Measurements from ENCODE around the gene HPDL.
A peak's percentile ranks its signal among the peaks of the same experiment; 100 is the strongest.

Gene HPDL

GRCh38 chr1:45321444-45321843, 5.3 kb upstream of the HPDL start (continued):
- TF ChIP-seq, protein P1, sequence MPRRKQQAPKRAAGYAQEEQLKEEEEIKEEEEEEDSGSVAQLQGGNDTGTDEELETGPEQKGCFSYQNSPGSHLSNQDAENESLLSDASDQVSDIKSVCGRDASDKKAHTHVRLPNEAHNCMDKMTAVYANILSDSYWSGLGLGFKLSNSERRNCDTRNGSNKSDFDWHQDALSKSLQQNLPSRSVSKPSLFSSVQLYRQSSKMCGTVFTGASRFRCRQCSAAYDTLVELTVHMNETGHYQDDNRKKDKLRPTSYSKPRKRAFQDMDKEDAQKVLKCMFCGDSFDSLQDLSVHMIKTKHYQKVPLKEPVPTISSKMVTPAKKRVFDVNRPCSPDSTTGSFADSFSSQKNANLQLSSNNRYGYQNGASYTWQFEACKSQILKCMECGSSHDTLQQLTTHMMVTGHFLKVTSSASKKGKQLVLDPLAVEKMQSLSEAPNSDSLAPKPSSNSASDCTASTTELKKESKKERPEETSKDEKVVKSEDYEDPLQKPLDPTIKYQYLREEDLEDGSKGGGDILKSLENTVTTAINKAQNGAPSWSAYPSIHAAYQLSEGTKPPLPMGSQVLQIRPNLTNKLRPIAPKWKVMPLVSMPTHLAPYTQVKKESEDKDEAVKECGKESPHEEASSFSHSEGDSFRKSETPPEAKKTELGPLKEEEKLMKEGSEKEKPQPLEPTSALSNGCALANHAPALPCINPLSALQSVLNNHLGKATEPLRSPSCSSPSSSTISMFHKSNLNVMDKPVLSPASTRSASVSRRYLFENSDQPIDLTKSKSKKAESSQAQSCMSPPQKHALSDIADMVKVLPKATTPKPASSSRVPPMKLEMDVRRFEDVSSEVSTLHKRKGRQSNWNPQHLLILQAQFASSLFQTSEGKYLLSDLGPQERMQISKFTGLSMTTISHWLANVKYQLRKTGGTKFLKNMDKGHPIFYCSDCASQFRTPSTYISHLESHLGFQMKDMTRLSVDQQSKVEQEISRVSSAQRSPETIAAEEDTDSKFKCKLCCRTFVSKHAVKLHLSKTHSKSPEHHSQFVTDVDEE (CRISPR knock-in tag; IDR thresholded peaks at IDR 0.05) = no peak

DNA sequence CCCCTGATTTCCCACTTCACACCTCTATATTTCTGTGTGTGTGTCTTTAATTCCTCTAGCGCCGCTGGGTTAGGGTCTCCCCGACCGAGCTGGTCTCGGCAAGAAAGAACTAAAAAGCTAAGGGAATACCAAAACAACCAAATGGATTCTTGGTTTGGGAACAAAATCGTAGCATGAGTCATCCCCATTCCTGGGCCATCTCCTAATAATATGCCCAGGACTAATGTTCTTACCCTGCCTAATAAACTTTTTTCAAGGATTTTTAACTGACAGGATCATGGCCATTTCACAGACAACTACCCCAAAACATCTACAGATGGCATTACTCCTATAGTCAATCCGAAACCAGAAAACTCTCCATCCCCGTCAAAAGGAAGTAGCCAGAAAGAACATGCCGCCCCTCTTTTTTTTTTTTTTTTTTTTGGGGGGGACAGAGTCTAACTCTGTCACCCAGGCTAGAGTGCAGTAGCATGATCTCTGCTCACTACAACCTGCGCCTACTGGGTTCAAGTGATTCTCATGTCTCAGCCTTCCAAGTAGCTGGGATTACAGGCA, 4.1 kb upstream of the HPDL start:
- no peak for ATAC-seq
- no peak for TF ChIP-seq PPARA (CRISPR knock-in tag; IDR thresholded peaks at IDR 0.05; ENCODE audit: borderline replicate concordance)
- no peak for TF ChIP-seq ZNF70 (CRISPR knock-in tag; IDR thresholded peaks at IDR 0.05)
- no peak for TF ChIP-seq ISL1 (CRISPR knock-in tag; IDR thresholded peaks at IDR 0.05)
- no peak for TF ChIP-seq ZNF8 (CRISPR knock-in tag; IDR thresholded peaks at IDR 0.05)
- TF ChIP-seq ZC3H10 (CRISPR knock-in tag; IDR thresholded peaks at IDR 0.05) = no peak

- TF ChIP-seq BACH2 (CRISPR knock-in tag; IDR thresholded peaks at IDR 0.05; ENCODE audit: borderline replicate concordance) = no peak
- no peak for TF ChIP-seq GLIS3 (CRISPR knock-in tag; IDR thresholded peaks at IDR 0.05)
- TF ChIP-seq, protein P2, sequence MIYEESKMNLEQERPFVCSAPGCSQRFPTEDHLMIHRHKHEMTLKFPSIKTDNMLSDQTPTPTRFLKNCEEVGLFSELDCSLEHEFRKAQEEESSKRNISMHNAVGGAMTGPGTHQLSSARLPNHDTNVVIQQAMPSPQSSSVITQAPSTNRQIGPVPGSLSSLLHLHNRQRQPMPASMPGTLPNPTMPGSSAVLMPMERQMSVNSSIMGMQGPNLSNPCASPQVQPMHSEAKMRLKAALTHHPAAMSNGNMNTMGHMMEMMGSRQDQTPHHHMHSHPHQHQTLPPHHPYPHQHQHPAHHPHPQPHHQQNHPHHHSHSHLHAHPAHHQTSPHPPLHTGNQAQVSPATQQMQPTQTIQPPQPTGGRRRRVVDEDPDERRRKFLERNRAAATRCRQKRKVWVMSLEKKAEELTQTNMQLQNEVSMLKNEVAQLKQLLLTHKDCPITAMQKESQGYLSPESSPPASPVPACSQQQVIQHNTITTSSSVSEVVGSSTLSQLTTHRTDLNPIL (CRISPR knock-in tag; IDR thresholded peaks at IDR 0.05; ENCODE audit: low read depth) = no peak
- TF ChIP-seq ZFP3 (CRISPR knock-in tag; IDR thresholded peaks at IDR 0.05) = no peak
- TF ChIP-seq TOX (CRISPR knock-in tag; IDR thresholded peaks at IDR 0.05; ENCODE audit: borderline replicate concordance) = no peak
- no peak for TF ChIP-seq TCF4 (CRISPR knock-in tag; IDR thresholded peaks at IDR 0.05; ENCODE audit: borderline replicate concordance)
- no peak for TF ChIP-seq PPARA (CRISPR knock-in tag; IDR thresholded peaks at IDR 0.05; ENCODE audit: borderline replicate concordance)
- no peak for TF ChIP-seq RARB (CRISPR knock-in tag; IDR thresholded peaks at IDR 0.05)
- TF ChIP-seq SNAI2 (CRISPR knock-in tag; IDR thresholded peaks at IDR 0.05) = no peak
- TF ChIP-seq ZFP30 (CRISPR knock-in tag; IDR thresholded peaks at IDR 0.05) = no peak
- no peak for TF ChIP-seq ZC3H10 (CRISPR knock-in tag; IDR thresholded peaks at IDR 0.05)
- TF ChIP-seq ZNF70 (CRISPR knock-in tag; IDR thresholded peaks at IDR 0.05) = no peak
- ATAC-seq = peak; percentile 7; the same call in 1 of the 3 replicates
These were observed 716 bp upstream of the HPDL start for GRCh38 chr1:45325851-45326506.

DNA sequence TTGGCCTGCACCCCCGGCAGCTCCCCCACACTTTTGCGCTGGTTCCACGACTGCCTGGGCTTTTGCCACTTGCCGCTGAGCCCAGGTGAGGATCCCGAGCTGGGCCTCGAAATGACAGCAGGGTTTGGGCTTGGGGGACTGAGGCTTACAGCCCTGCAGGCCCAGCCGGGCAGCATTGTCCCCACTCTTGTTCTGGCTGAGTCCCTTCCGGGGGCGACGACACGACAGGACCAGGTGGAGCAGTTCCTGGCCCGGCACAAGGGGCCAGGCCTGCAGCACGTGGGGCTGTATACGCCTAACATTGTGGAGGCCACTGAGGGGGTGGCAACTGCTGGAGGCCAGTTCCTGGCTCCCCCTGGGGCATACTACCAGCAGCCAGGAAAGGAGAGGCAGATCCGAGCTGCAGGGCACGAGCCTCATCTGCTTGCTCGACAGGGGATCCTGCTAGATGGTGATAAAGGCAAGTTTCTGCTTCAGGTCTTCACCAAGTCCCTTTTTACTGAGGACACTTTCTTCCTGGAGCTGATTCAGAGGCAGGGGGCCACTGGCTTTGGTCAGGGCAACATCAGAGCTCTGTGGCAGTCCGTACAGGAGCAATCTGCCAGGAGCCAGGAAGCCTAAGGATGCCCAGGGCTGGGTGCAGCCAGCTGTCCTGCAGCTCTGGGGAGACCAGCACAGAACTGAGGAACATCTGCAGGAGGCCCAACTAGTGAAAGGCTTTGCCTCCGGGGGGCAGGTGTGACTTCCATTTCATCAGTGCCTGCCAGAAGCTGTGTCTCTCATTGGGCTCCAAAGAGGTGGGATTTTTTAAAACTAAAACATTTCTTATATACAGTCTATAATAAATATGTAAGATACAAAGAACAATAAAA, 1.2 kb downstream of the HPDL start:
- TF ChIP-seq ISL1 (CRISPR knock-in tag; IDR thresholded peaks at IDR 0.05) (no peak), PPARA (CRISPR knock-in tag; IDR thresholded peaks at IDR 0.05; ENCODE audit: borderline replicate concordance) (no peak), ZC3H10 (CRISPR knock-in tag; IDR thresholded peaks at IDR 0.05) (no peak)
- no peak for ATAC-seq

- no peak for ATAC-seq
- no peak for TF ChIP-seq OSR1 (CRISPR knock-in tag; IDR thresholded peaks at IDR 0.05)
- TF ChIP-seq ZNF8 (CRISPR knock-in tag; IDR thresholded peaks at IDR 0.05) = no peak
- TF ChIP-seq ZNF70 (CRISPR knock-in tag; IDR thresholded peaks at IDR 0.05) = no peak
- no peak for TF ChIP-seq TCF4 (CRISPR knock-in tag; IDR thresholded peaks at IDR 0.05; ENCODE audit: borderline replicate concordance)
- no peak for TF ChIP-seq RARB (CRISPR knock-in tag; IDR thresholded peaks at IDR 0.05)
- no peak for TF ChIP-seq ZC3H10 (CRISPR knock-in tag; IDR thresholded peaks at IDR 0.05)
- TF ChIP-seq TOX (CRISPR knock-in tag; IDR thresholded peaks at IDR 0.05; ENCODE audit: borderline replicate concordance) = no peak
- TF ChIP-seq, protein P3, sequence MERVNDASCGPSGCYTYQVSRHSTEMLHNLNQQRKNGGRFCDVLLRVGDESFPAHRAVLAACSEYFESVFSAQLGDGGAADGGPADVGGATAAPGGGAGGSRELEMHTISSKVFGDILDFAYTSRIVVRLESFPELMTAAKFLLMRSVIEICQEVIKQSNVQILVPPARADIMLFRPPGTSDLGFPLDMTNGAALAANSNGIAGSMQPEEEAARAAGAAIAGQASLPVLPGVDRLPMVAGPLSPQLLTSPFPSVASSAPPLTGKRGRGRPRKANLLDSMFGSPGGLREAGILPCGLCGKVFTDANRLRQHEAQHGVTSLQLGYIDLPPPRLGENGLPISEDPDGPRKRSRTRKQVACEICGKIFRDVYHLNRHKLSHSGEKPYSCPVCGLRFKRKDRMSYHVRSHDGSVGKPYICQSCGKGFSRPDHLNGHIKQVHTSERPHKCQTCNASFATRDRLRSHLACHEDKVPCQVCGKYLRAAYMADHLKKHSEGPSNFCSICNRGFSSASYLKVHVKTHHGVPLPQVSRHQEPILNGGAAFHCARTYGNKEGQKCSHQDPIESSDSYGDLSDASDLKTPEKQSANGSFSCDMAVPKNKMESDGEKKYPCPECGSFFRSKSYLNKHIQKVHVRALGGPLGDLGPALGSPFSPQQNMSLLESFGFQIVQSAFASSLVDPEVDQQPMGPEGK (CRISPR knock-in tag; IDR thresholded peaks at IDR 0.05; ENCODE audit: borderline replicate concordance) = no peak
These were observed 2.0 kb downstream of the HPDL start for GRCh38 chr1:45328680-45329079.

Data from SK-N-SH treated with all-trans-retinoic acid at 6 μM for 48 hours (cell line).